Subcutaneous abdominal adipose tissue (tissue), 5 donors: Measurements from ENCODE around the gene GNB3.
"Not testable (repeated sequence)": the region's sequence is repeated elsewhere in the genome, so short reads cannot be mapped to it uniquely, and the experiment has no call there.

Experiments used
- H3K27ac ChIP-seq: one replicate; pipeline ENCODE4 v1.7.0; 2013; ENCODE audit warnings: low read depth, mild to moderate bottlenecking, inconsistent platforms, low read length, moderate library complexity
- H3K27me3 ChIP-seq, 5 donors: one replicate each; pipeline ENCODE4 v1.7.0; 2013; ENCODE audit warnings: low read length in 5 of 5, inconsistent platforms in 1 of 5; ENCODE audit not compliant: control insufficient read depth in 5 of 5, insufficient read depth in 4 of 5
- H3K36me3 ChIP-seq, 5 donors: one replicate each; pipeline ENCODE4 v1.7.0; 2013; ENCODE audit warnings: low read length in 5 of 5; ENCODE audit not compliant: control insufficient read depth in 5 of 5, insufficient read depth in 5 of 5
- H3K4me1 ChIP-seq, 5 donors: one replicate each; pipeline ENCODE4 v1.7.0; 2013; ENCODE audit warnings: low read length in 5 of 5, mild to moderate bottlenecking in 3 of 5, moderate library complexity in 1 of 5; ENCODE audit not compliant: control insufficient read depth in 5 of 5, insufficient read depth in 5 of 5
- H3K4me3 ChIP-seq, 5 donors: one replicate each; pipeline ENCODE4 v1.7.0; 2013; ENCODE audit warnings: low read length in 5 of 5, low read depth in 1 of 5
- H3K9ac ChIP-seq, 5 donors: one replicate each; pipeline ENCODE4 v1.7.0; 2013; ENCODE audit warnings: low read length in 5 of 5, mild to moderate bottlenecking in 4 of 5, moderate library complexity in 3 of 5
- H3K9me3 ChIP-seq, 5 donors: one replicate each; pipeline ENCODE4 v1.7.0; 2013; ENCODE audit warnings: low read length in 5 of 5; ENCODE audit not compliant: control insufficient read depth in 5 of 5
- donor health status: healthy.
- donor health status: healthy.
- donor health status: healthy.
- donor health status: healthy.
- donor health status: healthy.

The GNB3 gene

GRCh38 chr12:6866163-6866919 is 25.6 kb downstream of the GNB3 start:
- Histone ChIP-seq H3K9me3 (no peaks in the 10 kb centered on the region), H3K36me3 (peaks cover 0 to 66% (median 57%) of the 10 kb centered on the region in 5 donors), H3K9ac (peak overlapping the region; percentile 56 to 83 (median 75)), H3K27me3 (no peaks in the 10 kb centered on the region), H3K4me1 (peaks cover 5 to 40% (median 30%) of the 10 kb centered on the region in 5 donors), H3K4me3 (peak overlapping the region in 4 of 5 donors; percentile 74 to 89 (median 82)), H3K27ac (peak overlapping the region; percentile 94)

- peak overlapping the region; percentile 74 to 89 (median 82) for H3K4me3 ChIP-seq
- peak overlapping the region; percentile 56 to 83 (median 75) for H3K9ac ChIP-seq
- no peaks in the 10 kb centered on the region for H3K27me3 ChIP-seq
- H3K36me3 ChIP-seq = peaks cover 0 to 63% (median 55%) of the 10 kb centered on the region in 5 donors
- peaks cover 9 to 46% (median 36%) of the 10 kb centered on the region in 5 donors for H3K4me1 ChIP-seq
- H3K27ac ChIP-seq = peak overlapping the region; percentile 94
- no peaks in the 10 kb centered on the region for H3K9me3 ChIP-seq
Observed at GRCh38 chr12:6866920-6867412, 26.2 kb downstream of the GNB3 start.

GRCh38 chr12:6867413-6868210 is 26.9 kb downstream of the GNB3 start, which contains the start of gene TPI1:
TSS of gene TPI1 (plus strand) at chr12:6867531. CDS start at chr12:6867567, 36 bp downstream.
- Histone ChIP-seq H3K27me3 (no peaks in the 10 kb centered on the region), H3K36me3 (peaks cover 0 to 58% (median 51%) of the 10 kb centered on the region in 5 donors), H3K9ac (peak within 1 kb of the TSS; percentile 56 to 84 (median 82)), H3K4me1 (peaks cover 10 to 52% (median 43%) of the 10 kb centered on the region in 5 donors), H3K27ac (peak within 1 kb of the TSS; percentile 94), H3K4me3 (peak within 1 kb of the TSS; percentile 82 to 89 (median 84)), H3K9me3 (no peaks in the 10 kb centered on the region)

- Histone ChIP-seq H3K4me1 (peaks cover 10 to 58% (median 46%) of the 10 kb centered on the region in 5 donors), H3K36me3 (peaks cover 0 to 50% (median 42%) of the 10 kb centered on the region in 5 donors)
Observed at GRCh38 chr12:6868211-6869048, 27.7 kb downstream of the GNB3 start.

GRCh38 chr12:6869049-6870021 is 28.6 kb downstream of the GNB3 start:
- Histone ChIP-seq H3K4me3 (peak overlapping the region in 4 of 5 donors; percentile 24 to 84 (median 80)), H3K27ac (peak overlapping the region; percentile 94), H3K9ac (peak overlapping the region in 1 of 5 donors; percentile 35), H3K9me3 (no peaks in the 10 kb centered on the region), H3K36me3 (peaks cover 0 to 41% (median 34%) of the 10 kb centered on the region in 5 donors), H3K4me1 (peaks cover 10 to 63% (median 51%) of the 10 kb centered on the region in 5 donors), H3K27me3 (no peaks in the 10 kb centered on the region)

More at GRCh38 chr12:6868211-6869048, 27.7 kb downstream of the GNB3 start:
- Histone ChIP-seq H3K27me3 (no peaks in the 10 kb centered on the region), H3K4me3 (peak overlapping the region; percentile 79 to 89 (median 84)), H3K27ac (peak overlapping the region; percentile 94), H3K9ac (peak overlapping the region in 4 of 5 donors; percentile 66 to 84 (median 82)), H3K9me3 (no peaks in the 10 kb centered on the region)

- not testable (repeated sequence) for H3K27ac ChIP-seq, H3K9ac ChIP-seq, H3K27me3 ChIP-seq, H3K4me3 ChIP-seq, H3K9me3 ChIP-seq
- Histone ChIP-seq H3K4me1 (peaks cover 10 to 63% (median 51%) of the 10 kb centered on the region in 5 donors), H3K36me3 (peaks cover 0 to 31% (median 25%) of the 10 kb centered on the region in 5 donors)
Observed at GRCh38 chr12:6870304-6870703, 29.6 kb downstream of the GNB3 start.

GRCh38 chr12:6871052-6871957 is 30.6 kb downstream of the GNB3 start:
- Histone ChIP-seq H3K9me3 (no peaks in the 10 kb centered on the region), H3K36me3 (peaks cover 0 to 23% (median 18%) of the 10 kb centered on the region in 5 donors), H3K27ac (no peak overlapping the region), H3K9ac (peak overlapping the region in 2 of 5 donors; percentile 6 to 92), H3K27me3 (no peaks in the 10 kb centered on the region), H3K4me1 (peaks cover 10 to 62% (median 51%) of the 10 kb centered on the region in 5 donors), H3K4me3 (peak overlapping the region in 4 of 5 donors; percentile 58 to 96 (median 84))
